GM19463 (cell line): ENCODE measurements around the gene SLC9A3.
"Not testable (repeated sequence)": the region's sequence is repeated elsewhere in the genome, so short reads cannot be mapped to it uniquely, and the experiment has no call there.

Source experiments
- ATAC-seq: cut with Tn5 transposase; IDR thresholded peaks from one replicate; pipeline ENCODE4 v1.9.1; 2021; ENCODE audit warnings: mild to moderate bottlenecking, moderate library complexity; ENCODE audit not compliant: unreplicated experiment

Gene SLC9A3

DNA sequence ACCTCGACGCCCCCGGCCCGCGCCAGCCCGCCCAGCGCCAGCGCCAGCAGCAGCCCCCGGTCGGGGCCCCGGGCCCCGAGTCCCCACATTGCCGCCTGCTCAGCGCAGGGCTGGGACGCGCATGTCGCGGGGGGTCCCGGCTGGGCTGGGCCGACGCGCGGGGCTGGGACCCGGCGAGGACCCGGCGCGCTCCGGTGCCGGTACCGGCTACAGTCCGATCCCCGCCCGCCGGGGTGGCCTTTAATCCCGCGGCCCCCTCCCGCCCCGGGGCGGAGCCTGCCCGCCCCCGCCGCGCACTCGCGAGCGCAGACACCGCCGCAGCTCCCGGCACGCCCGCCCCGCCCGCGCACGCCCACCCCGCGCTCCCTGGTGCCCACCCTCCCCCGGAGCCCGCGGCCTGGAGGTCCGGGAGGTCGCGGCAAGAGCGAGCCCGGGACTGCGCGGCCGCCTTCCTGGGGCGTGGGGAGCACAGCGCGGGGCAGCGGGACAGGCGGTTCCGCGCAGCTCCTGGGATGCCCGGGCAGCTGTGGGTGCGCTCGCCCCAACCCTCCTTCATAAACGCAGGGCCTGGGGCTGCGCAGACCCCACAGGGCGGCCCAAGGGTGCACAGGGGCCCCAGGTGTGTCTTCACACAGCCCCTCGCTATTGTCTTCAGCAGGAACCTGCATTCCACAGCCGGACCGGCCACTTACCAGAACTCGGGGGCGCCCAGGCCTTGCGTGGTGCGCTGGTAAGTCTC lies at the start of gene SLC9A3:
SLC9A3 (minus strand) TSS at position 216 of the 739 bp plus-strand sequence.
- no peak for ATAC-seq

DNA sequence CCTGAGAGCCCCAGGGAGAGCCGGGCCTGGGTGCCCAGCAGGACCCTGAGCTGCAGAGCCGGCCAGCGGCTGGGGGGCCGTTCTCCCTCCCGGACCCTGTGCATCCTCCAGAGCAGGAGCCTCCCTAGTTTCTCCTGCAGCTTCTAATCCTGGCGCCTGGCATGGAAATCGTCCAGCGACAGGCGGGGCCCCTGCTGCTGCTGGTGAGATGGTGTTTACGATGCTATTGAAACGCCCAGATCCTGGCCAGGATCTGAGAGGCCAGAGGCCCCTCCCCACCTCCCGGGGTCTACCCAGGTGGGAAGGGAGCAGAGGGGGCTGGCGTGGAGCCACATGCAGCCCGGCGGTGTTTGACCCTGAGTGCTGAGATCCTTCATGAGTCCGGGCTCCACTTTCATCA lies 49.7 kb upstream of the SLC9A3 start:
- no peak for ATAC-seq

DNA sequence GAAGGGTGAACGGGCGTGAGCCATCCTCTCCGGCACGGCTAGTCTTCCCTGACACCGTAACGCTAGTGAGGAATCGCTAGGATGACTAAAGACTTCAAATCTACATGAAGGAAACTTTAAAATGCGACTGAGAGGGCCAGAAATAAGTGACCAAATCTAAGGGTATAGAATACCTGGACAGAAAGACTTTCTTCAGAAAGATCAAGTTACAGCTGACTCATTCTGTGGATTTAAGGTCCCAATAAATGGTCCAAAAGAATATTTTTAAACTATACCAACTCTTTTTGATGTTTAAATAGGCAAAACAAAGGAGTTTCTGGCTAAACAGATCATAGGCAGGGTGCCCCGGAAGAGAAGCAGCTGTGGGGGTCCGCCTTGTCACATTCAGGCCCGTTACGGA lies 49.0 kb upstream of the SLC9A3 start:
- no peak for ATAC-seq

DNA sequence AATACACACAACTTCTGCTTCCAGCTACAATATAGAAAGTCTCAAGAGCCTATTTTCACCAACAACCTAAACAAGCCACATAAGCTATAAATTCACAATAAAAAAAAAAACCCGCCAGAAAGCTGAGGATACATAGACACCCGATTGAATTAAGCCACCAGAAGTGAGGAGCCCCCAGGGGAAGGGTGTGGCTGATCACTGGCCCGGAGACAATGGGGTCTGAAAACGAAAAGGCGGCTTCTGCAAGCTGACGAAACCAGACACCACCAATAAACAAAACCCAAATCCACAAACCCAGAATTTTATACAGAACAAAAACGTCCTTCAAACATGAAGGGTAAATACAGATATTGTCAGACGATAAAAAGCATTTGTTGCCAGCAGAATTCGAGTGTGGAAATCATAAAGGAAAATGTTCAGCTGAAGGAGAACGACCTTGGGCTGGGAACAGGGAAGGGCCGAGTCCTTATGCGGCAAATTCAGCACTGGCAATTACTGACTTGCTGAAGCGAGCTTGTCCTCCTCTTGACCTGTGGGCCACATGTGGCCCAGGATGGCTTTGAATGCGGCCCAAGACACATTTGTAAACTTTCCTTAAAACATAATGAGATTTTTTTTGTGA lies 48.3 kb upstream of the SLC9A3 start:
- no peak for ATAC-seq

DNA sequence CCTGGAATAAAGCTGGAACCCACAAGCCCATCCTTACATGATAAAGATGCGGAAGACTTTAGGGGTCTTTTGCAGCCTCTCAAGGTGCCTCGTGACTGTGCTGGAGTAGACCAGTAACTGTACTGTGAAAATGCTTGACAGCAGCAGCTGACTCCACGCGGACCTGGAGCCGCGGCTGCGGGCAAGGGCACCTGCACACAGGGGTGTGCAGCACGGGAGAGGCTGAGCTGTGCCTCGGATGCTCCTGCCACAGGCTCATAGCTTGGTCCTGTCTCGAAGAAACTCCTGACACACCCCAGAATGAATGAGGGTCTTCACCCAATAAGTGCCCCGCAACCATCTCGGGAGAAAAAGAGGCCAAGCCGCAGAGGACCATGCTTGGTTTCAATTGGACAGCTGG lies 47.5 kb upstream of the SLC9A3 start:
- no peak for ATAC-seq

DNA sequence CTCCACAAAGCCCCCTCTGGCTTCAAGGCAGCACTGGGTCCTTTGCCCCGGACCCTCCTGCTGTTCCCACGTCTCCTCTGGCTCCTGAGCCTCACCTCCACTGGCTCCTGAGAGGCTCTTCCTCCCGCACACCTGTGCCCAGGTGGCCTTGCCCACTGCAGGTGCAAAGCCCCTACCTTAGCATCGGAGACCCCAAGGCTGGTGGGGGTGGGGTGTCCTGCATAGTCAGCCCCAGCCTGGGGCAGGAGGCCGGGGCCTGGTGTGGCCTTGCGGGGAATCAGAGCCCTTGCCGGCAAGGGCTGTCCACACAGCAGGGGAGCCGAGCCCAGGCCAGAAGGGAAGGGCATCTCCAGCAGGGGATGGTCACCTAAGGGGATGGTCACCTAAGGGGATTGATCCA lies 46.6 kb upstream of the SLC9A3 start:
- ATAC-seq, result no peak

DNA sequence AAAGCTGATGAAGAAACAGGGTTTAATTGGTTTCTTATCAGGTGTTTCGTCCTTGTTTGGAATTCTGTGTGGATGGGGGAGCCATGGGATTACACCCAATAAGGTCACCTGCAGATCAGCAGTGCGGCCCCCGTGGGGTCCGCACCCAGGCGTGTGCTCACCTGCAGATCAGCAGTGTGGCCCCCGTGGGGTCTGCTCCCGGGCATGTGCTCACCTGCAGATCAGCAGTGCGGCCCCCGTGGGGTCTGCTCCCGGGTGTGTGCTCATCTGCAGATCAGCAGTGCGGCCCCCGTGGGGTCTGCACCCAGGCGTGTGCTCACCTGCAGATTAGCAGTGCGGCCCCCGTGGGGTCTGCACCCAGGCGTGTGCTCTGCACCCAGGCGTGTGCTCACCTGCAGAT lies 46.2 kb upstream of the SLC9A3 start:
- ATAC-seq, result no peak

DNA sequence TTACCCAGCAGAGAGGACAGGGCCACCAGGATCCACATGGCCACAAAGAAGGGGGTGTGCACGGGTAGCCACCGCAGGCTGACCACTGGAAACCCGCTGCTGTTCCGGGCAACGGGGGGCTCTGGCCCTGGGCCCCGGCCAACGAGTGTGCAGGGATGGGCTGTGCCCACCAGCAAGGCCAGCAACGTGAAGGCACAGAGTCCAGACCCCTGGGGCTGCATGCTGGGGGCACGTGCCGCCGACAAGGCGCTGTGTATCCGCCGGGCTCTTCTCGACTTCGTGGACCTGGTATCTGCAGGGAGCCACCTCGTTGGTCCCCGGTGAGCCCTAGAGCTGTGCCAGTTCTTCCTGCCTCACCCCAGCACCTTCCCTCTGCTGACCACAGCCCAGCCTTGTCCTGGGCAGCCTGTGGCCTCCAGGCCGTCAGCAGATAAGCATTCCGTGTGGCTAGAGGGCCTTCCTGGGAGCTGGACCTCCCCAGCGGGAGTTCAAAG lies 45.7 kb upstream of the SLC9A3 start:
- ATAC-seq, result no peak

DNA sequence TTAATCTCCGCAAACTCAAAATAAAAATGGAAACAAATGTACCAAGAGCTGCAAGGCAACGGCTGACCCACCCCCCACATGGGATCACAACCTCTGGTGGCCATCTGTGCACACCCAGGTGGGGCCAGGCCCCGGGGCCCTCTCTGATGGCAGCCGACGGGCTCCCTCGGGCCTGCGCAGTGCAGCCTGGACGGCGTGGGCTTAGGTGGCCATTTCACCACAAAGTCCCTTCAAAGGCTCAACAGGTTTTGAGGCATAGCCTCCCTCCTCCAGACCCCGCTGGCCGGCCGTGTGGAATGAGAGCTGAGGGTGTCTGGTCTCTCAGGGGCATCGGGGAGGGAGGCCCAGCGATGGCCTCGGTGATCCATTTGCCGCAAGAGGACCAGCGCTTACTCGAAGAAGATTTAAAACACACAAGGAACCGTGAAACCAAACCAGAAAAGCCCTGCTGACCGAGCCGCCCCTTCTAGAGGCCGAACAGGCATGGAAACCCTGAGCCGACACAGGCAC lies 45.2 kb upstream of the SLC9A3 start:
- ATAC-seq, result no peak

DNA sequence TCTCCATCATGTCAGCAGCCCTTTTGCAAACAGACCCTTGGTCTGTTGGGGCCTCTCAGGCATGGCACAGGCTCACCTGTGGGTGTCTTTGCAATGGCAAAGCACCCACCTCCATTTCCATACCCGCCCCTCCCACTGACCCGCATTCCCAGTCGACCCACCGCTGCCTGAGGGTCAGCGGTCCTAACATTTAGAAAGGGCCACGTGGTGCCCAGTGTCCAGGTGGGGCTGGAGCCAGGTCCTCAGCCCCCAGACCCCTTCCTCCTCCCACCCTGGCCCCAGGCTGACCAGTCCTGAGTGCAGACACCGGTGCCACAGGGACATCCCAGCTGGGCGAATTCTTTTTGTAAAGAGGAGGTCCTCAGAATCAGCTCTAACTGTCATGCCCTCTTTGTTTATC lies 44.6 kb upstream of the SLC9A3 start:
- no peak for ATAC-seq

DNA sequence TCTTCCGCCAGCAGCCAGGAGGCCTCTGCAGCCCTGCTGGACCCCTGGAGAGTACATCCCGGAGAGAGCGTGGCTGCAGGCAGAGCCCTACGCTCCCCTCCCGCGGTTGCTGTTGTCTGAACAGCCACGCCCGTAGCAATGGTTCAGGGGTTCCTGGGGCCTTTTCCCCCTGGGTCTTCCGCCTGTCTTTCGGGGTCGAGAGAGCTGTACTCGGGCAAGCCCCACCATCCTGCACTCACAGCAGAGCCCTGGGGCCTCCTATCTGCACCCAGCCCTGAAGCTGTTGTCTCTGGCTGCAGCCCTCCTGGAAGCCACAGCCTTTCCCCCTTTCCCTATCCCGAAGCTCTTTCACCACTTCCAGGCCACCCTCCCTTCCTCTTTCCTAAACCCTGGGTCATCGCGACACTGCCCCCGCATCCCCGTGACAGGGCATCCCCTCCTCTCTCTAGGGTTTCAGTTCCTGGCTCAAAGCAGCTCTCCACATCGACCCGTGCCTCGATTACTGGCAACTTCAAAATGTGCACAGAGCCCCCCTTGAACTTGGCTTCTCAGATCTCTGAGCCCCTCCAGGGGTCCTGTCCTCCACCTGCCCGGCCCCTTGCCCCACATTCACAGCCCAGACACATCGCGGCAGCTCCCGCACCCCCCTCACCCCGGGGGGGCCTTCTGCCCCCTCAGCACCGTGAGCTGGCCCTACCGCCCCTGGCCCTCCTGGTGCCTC lies 44.0 kb upstream of the SLC9A3 start:
- no peak for ATAC-seq

DNA sequence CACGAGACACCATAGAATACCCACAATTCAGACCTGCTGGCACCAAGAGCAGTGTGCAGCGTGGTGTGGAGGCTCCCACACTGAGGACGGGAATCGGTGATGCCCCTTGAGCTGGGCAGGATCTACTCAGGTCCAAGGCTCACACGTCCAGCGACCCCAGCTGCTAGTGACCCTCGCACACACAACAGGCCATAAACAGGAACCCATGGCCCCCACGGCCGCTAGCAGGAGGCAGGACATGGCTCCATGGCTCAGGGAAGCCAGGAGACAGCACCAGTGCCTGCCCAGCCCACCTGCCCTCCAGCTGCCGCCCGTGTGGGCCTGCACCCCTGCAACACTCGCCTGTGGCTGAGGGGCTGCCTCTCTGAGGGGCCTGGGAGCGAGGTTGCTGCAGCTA lies 43.4 kb upstream of the SLC9A3 start:
- ATAC-seq, result no peak

DNA sequence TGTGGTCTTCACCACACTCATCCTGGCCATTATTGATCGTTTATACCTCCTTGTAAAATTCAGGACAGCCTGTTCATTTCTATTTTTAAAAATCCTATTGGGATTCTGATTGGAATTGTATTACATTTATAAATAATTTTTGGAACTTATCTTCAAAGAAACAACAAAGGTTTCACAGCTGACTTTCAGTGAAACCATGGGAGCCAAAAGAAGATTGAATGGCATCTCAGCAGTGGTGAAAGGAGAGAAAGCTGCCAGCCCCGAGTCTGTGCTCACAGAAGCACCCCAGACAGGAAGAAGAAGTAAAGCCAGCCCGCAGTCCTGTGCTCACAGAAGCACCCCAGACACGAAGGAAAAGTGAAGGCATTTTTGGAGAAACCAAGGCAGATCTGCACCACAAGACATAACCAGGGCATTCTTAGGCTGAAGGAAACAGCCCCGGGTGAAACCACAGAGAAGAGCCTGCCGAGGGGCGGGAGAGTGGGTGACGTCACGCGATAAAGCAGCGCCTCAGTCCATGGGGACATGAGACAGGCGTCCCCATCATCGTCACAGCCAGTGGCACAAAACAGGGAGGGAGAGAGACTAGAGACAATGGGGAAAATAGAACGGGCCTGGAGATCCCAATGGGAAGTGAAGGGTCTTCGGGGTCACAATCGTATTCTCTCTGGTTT lies 42.5 kb upstream of the SLC9A3 start:
- ATAC-seq, result no peak

DNA sequence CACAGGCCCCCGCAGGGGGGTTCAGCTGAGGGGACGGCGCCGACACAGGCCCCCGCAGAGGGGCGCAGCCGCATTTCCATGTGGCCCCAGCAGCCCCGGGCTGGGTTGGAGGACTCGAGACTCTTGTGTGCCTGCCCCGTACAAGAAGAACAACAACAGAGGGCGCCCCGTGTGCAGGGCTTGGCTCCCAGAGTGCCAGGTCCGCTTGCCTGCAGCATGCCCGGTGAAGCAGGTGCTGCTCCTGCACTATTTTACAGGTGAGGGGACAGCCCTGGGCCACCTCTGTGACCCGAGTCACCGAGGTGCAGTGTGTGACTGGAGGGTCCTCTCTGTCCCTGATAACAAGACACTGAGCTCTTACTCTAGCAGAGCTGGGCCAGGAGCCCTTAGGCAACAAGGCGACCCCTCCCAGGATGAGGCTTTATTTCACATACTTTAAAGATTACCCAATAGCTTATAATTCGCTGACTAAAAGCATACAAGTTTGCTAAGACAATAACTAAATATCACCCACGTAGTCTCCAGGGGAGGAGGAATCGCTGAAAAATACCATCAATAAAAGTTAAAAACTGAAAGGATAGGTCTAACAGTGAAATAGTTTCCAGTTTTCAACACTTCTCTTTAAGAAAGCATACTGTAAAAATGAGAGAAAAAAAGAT lies 41.7 kb upstream of the SLC9A3 start:
- no peak for ATAC-seq

DNA sequence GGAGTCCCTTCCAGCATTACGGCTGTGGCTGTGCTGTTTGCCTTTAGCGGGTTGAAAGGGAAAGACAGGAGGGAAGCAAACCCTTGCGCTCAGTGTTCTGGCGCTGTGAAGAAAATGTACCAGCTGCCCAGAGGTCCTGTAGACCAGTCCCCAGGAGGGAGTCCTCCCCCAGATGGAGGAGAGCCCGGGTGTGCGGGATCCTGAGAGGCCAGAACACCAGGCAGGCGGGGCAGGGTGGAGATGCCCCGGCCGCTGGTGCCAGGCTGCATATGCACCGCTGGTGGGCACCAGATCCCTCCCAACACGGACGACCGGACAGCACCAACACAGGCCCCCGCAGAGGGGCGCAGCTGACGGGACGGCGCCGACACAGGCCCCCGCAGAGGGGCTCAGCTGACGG lies 37.2 kb upstream of the SLC9A3 start:
- ATAC-seq, result no peak

DNA sequence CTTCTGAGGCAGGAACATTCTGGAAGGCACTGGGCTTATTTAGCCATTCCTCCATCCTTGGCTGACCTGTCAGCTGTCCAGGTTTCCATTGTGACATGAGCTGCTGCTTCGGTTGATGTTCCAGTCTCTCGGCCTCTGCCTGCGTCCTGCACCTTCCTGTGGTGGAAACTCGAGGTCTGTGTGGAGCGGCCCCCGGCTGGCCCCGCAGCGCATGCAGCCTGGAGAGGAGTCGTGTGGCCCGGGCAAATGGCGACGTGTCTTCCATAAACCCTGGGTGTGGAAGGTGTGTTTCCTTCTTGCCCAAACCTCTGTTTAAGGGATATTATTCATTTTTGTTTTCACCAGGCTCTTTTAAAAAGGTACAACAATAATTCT lies 36.5 kb upstream of the SLC9A3 start:
- no peak for ATAC-seq

DNA sequence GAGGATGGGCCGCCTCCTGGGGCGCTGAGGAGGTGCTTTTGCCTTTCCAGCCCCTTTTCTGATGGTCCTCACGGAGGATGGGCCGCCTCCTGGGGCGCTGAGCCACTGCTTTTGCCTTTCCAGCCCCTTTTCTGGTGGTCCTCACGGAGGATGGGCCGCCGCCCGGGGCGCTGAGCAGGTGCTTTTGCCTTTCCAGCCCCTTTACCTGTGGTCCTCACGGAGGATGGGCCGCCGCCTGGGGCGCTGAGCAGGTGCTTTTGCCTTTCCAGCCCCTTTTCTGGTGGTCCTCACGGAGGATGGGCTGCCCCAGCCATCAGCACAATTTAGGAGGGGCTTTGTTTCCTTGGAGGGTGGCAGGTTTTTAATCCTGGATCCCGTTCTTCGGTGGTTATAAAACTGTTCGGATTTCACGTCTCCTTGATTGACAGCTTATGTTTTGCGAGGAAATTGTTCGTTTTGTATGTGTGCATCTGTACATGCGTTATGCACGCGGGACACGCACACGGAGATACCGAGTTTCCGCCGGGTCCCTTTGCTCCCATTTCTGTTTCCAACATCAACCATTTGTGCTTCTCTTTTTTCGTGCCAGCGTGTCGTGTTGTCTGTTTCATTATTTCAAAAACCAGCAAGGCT lies 34.7 kb upstream of the SLC9A3 start:
- ATAC-seq, result no peak

DNA sequence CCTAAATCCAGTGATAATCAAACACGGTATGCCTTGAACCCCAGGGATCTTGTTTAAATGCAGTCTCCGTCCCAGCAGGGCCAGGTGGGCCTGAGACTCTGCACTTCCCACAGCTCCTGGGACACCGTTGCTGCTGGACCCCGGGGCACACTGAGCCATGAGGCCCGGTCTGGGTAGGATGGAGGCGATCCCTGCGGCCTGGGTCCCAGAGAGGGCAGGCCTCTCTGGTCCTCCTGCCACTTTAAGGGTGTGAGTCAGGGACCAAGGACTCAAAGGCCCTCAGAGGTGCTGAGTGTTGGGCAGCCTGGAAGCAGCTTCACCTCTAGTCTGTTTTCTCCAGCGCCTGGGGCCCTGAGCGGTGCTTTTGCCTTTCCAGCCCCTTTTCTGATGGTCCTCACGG lies 34.1 kb upstream of the SLC9A3 start:
- no peak for ATAC-seq

DNA sequence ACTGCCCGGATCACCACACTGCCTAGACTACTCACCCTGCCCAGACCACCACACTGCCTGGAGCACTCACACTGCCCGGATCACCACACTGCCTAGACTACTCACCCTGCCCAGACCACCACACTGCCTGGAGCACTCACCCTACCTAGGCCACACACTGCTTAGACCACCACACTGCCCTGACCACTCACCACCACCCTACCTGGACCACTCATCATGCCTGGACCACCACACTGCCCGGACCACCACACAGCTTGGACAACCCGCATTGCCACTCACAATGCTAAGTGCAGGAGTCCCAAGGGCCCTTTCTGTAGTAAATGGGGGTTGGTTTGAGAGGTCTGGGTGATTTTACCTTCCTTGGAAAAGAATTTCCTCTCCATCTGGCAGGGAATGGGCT lies 33.7 kb upstream of the SLC9A3 start:
- ATAC-seq, result not testable (repeated sequence)

DNA sequence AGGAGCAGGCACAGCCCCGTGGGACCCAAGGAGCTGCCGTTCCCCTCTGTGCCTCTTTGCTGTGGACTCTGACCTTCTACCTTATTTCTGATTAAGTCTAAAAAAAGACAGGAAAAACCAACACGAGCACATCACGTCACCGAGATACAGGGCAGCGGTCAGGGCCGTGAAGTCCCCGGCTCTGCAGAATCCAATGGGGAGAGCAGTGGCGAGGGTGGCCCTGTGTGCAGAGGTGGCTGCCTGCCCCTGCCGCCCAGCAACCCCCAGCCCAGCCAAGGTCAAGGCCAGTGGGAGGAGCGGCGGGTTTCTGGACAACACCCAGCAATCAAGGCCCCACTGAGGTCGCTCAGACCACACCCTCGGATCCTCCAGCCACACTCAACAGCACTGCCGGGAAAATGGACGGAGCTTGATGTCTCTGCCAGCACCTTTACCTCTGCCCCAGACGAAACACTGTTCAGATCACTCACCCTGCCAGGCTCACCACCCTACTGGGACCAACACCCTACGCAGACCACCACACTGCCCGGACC lies 32.7 kb upstream of the SLC9A3 start:
- no peak for ATAC-seq
